GM18526 (cell line): ENCODE data around the gene SYVN1.
A peak's percentile ranks its signal among the peaks of the same experiment; 100 is the strongest.

Source experiments
- POLR2A ChIP-seq: IDR thresholded peaks from 3 replicates; pipeline ENCODE4 v1.6.1; 2011; ENCODE audit not compliant: insufficient read length; ENCODE audit errors: extremely low read depth

The SYVN1 gene

DNA sequence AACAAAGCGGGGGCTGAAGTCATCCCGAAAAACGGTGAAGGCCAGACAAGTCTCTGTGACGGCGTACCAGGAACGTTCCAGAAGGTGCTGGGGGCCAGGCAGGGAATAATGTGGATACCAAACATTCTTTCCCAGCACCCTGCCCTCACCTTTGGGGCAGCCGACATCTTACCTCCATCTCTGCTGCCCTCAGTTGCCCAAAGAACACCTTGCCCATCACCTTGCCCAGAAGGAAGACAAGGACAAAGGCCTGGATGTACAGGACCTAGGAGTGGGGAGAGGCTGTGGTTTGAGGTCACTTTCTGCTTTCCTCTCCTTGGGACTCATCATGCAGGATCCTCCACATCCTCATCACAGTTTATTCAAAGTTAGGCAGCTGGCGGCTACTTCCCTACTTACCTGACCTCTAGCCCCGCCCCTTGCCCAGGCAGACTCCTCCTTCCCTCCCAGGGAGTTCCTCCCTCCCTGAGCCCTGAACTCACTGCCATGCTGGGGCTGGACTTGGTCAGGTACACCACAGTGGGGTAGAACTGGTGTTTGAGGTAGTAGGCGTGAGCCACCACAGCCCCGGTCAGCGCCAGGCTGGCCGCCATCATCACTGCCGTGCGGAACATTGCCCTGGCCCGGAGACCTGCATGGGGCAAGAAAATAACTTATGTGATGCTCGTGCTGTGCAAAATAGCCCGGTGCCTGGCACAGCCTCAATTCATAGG lies 1.2 kb downstream of the SYVN1 start:
- peak; percentile 61 for TF ChIP-seq POLR2A

DNA sequence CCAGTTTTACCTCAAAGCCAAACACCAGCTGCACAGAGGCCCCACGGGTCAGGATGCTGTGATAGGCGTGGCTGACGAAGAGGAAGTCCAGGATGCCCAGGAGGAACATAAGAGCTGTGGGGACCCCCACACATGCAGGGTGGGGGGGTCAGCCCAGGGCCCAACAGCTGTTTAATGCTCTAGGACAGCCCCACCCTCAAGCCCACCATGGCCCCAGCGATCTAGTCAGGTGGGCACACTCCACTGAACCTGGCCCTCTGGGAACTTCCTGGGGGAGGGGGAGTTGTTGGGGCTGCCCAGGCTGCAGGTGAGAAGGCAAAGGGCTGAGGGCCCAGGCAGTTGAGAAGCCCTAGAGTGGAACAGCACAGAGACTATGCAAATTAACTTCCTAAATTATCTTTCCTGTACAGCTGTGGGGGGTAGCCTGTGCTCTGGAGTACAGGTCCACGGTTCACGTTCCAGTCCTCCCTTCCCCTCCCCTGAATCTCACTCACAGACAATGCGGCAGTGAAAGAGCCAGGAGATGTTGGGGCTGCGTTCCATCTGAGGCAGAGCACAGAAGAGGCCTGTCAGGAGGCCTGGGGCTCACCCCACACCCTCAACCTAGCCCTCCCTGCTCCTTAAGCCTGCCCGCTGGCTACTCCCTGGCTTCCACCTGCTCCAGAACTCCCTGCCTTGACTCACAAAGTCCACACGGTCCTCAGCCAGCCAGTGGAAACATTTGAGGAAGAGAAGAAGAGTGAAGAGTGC lies 1.9 kb downstream of the SYVN1 start:
- TF ChIP-seq POLR2A, result peak; percentile 67

DNA sequence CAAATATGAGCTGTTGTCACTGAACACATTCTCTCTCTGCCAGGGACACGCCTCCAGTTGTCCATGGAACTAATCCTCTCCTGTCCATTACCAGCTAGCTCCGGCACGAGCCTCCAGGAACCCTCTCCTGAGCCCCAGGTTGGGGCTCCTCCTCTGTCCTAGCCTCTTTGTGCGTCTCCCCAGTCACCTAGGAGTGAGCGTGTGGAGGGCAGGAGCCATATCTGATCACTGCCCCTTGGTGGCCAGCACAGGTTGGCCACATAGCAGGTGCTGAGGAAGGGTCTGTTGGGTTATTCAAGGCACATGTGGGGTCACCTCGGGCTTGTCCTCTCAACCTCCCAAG lies 2.5 kb downstream of the SYVN1 start:
- no peak for TF ChIP-seq POLR2A

DNA sequence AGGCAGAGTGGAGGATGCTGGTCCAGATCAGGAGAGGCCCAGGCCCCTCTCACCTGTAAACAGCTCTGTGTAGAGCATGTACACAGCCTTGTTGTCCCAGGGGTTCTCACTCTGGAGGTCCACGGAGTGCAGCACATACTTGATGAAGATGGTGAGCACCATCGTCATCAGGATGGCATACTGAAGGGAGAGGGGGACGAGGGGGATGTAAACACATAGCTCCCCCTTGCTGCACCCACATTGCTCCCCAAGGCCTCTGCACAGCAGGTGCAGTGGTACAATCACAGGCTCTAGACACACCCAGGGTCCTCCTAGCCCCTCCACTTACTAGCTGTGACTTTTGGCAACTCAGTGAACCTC lies 2.9 kb downstream of the SYVN1 start:
- TF ChIP-seq POLR2A, result no peak

DNA sequence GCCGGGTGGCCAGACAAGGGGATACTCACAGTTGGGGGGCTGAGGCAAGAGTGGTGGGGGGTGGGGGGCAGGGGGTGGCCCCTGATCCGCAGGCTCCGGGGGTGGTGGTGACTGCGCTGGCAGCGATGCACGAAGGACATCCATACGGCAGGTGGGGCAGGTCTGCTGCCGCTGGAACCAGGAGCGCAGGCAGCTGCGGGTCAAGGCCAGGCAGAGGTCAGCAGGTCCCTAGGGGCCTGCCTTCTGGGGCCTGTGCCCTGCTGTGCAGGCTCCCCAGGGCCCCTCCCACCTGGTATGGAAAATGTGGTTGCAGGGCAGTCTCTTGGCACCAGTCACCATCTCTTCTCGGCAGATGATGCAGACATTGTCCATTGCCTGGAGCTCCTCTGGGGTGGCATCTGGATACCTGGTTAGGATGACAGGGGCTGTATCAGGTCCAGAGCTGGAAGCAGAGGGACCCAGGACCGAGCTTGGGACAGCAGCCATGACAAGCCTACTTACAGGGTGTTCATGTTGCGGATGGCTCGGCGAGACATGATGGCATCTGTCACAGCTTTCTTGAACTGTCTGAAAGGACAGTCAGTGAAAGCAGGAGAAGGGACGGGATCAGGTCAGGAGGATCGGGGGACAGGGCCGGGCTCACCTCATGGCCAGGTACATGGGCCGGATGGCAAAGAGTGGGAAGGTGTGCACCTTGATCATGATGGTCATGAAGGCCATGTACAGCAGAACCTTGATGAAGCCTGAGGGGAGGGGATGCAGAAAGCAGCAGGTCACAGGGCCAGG lies 3.5 kb downstream of the SYVN1 start:
- no peak for TF ChIP-seq POLR2A

DNA sequence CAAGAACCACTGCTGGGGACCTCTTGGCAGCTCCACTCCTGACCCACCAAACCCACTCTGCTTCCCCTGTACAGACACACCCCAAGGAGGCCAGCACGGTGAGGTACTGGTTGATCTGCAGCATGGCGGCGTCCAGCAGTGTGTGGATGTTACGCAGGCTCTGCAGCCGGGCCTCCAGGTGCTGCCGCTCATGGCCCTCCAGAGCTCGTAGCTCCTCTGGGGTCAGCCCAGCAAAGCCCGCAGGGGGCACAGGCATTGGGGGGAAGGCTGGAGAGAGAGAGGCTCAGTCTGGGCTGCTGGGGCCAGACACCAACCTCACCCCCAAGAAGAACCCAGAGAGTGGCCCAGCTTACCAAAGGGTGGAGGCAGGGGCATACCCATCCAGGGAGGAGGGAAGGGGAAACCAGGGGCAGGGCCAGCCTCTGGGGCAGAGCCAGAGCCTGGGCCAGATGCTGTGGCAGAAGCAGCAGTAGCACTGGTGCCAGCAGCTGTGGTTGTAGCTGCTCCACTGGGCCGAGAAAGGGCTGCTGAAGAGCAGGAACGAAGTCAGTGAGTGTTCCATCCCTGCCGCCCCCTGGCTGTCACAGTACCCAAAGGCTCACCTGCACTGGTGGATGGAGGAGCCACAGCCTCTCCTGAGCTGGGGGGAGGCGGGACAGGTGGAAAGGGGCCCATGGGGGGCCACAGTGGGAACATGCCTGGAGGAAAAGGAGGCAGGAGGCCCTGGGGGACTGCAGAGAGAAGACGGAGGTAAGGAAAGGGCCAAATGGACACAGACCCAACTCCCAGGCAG lies 4.5 kb downstream of the SYVN1 start:
- TF ChIP-seq POLR2A, result no peak

DNA sequence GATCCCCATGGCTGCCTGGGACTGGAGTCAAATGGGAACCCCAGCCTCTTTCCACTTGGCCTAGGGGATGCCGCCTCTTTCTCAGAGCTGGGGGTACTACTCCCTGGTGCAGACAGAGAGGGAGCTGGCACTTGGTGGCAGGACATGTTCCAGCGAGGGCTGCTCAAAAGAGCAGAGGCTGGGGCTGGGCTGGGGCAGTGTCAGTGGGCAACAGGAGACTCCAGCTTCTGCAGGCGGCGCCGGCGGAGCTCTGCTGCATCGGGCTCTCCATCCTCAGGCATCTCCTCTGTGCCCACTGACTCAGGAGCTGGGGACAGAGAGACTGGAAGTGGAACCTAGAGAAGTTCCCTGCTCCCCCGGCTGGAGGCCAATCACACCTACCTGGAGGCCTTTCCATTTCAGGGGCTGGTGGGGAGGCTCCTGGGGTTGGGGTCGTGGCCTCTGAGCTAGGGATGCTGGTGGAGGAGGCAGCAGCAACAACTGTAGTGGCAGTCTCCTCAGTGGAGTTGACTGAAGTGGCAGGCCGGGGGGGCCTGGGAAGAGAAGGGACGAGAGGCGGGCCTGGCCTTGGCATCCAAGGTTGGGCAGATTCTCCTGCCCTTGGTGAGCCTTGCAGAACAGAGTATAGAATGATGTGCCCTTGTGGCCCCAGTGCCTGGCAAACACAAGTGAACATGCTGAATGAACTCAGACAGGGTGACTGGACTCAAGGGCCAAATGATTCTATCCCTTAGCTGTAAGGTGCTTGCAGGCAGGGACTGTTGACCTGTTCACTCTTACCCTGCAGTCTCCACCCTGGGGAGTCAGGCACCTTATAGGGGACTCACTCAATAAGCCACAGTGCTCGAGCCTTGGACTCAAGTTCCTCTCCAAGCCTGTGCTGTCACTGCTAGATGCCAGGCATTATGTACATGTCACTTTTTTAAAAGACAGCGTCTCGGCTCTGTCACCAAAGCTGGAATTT lies 5.9 kb downstream of the SYVN1 start:
- no peak for TF ChIP-seq POLR2A

DNA sequence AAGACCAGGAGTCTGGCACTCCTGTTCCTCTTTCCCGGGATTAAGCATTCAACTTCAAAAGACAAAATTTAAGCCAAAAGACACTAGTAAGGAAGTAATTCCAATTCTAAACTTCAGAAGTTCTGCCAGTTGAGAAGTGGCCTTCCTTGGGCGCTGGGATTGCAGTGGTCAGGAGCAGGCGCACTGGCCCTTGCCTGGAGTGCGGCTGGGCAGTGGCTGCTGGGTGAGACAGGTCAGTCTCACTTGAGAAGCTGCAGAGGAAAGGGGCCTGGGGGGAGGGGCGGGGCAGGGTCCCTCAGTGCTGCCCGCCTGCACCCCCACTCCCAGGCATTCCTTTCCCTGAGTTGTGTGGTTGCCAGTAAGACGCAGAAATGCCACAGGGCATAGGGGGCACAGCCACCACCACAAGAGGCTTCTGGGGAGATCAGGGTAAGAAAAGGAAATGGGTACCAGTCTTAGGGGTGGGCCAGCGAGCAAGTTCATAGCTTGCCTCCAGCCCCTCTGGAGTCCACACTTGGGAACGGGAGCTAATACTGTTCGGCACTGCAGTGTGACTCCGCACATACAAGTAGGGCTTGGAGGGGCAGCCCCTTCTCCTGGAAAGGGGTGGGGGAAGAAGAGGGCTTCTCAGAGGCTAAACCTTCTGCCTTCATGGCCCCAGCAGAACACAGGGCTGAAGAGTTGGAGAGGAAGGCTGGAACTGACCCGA lies 6.7 kb downstream of the SYVN1 start:
- no peak for TF ChIP-seq POLR2A

DNA sequence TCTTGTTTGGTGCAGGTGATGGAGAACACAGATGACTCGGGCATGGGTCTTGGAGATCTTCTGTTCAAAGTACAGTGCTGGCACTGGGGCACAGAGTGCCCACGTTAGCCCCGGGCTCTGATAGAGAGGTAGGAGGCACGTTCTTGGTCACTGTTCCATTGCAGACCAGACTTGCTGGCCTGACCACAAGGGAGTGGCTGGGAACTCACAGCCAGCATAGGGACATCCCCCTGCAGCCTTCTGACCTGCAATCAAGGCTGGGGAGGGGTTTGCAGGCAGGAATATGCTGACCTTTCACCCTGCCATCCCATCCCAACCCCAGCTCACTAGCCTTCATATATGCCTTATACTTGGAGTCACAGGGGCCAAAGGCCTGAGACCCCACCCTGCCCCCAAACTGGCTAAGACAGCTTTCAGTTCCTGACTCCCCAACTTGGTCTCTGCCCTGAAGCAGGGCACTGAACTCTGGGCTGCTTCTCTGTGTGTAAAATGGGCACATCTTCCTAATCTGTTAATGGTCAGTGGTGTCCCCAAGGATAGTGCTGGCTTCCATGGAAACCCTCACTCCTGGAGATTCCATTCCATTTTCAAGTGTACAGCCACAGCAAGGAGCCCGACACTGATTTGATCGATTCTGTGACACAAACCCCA lies 7.6 kb downstream of the SYVN1 start:
- TF ChIP-seq POLR2A, result peak; percentile 17

DNA sequence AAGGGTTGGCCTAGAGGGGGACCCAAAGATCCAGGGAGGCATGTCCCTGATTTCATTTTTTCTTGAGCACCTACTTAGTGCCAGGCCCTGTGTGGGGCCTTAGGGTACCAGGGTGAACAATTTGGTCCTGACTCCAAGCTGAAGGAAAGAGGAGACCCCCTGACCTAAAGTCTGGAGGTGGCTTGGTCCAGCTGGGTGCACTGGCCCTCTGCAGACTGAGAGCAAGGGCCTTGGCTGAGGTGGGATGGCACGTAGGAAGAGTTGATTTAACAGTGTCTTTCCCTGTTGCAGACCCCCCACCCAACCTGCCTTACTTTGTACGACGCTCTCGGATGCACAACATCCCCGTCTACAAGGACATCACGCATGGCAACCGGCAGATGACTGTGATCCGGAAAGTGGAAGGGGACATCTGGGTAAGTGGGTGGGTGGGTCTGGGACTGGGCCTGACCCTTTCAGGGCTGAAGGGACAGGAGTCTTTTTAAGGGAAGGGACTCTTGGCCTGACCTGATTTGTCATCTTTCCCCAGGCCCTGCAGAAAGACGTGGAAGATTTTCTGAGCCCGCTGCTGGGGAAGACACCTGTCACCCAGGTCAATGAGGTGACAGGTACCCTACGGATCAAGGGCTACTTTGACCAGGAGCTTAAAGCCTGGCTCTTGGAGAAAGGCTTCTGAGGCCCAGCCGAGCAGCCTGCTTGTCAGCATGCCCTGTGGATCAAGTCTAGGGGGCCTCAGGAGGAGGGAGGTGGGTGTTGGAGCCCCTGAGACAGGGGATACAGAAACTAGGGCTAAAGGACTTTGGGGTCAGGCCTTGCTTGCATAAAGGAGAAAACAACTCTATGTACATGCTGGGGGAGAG lies 8.9 kb downstream of the SYVN1 start:
- no peak for TF ChIP-seq POLR2A

DNA sequence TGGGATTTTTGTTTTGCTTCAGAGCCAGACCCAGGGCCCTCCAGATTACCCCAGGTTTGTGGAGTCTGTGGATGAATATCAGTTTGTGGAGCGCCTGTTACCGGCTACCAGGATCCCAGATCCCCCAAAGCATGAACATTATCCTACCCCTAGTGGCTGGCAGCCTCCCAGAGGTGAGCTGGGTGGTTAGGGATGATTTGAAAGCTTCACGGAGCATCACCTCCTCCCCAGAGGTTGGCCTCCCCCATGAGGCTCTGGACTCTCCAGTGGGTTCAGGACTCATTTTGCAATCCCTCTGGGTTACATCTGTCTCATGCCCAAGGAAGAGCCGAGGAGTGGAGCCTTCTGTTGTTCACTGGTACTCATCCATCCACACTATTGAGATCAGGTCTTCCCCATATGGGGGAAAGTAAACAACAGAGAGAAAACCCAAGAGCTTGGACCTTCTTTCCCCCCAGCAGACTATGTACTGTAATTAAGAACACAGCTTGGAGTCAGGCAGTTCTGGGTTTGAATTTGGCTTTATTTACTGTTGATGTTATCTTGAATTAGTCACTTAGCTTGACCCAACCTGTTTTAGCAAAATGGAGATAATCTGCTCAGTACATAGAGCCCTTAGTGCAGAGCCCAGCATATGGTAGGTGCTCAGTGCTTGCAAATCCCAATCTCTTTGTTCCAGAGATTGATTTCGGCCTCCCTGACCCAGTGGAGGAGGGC lies 9.7 kb downstream of the SYVN1 start:
- no peak for TF ChIP-seq POLR2A
